Measurements from ENCODE around the gene L1CAM.

The L1CAM gene, protein sequence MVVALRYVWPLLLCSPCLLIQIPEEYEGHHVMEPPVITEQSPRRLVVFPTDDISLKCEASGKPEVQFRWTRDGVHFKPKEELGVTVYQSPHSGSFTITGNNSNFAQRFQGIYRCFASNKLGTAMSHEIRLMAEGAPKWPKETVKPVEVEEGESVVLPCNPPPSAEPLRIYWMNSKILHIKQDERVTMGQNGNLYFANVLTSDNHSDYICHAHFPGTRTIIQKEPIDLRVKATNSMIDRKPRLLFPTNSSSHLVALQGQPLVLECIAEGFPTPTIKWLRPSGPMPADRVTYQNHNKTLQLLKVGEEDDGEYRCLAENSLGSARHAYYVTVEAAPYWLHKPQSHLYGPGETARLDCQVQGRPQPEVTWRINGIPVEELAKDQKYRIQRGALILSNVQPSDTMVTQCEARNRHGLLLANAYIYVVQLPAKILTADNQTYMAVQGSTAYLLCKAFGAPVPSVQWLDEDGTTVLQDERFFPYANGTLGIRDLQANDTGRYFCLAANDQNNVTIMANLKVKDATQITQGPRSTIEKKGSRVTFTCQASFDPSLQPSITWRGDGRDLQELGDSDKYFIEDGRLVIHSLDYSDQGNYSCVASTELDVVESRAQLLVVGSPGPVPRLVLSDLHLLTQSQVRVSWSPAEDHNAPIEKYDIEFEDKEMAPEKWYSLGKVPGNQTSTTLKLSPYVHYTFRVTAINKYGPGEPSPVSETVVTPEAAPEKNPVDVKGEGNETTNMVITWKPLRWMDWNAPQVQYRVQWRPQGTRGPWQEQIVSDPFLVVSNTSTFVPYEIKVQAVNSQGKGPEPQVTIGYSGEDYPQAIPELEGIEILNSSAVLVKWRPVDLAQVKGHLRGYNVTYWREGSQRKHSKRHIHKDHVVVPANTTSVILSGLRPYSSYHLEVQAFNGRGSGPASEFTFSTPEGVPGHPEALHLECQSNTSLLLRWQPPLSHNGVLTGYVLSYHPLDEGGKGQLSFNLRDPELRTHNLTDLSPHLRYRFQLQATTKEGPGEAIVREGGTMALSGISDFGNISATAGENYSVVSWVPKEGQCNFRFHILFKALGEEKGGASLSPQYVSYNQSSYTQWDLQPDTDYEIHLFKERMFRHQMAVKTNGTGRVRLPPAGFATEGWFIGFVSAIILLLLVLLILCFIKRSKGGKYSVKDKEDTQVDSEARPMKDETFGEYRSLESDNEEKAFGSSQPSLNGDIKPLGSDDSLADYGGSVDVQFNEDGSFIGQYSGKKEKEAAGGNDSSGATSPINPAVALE

DNA sequence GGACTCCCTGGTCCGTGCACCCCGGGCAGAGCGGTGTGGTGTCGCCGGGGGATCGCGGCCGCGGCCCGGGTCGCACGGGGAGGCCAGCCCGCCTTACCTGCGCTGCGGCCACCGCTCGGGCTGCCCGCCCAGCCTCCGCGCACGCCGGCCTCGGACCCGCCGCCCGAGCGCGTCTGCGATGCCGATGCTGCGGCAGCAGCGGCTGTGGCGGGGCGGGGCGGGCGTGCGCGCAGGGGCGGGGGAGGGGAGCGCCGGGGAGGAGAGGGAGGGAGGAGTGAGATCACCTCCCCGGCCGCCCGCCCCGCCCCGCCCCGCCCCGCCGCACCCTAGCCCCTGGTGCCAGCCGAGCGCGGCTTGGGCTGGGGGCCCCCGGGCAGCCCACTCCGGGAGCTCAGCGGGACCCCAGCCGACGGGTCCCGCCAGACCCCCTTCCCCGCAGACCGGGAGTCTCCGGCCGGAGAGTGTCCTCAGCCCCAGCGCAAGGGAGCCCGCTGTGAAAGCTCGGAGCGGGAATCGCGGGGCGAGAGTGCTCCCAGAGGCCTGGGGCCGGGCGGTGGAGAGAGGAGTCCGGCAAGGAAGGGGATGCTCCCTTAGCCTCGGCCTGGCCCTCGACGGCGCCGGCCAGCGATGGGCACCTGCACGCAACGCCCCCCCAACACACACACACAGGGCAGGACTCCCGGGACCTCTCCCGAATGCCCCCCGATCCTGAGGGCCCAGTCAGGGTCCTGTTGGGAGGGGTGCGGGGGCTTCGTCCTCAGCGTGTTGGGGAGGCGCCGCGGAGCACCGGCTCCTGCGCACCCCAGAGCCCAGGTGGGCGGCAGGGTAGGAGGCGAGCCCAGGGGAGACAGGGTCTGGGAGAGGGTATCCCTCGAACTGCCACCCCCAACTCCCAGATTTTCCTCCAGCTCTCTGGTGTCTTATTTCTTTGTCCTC lies at the start of gene L1CAM:
Gene L1CAM (minus strand): TSS at position 206 of the 936 bp plus-strand sequence. CDS start 10,337 bp downstream, outside the sequence.
- H3K27ac ChIP-seq: no peak within 1 kb of the TSS
- TF ChIP-seq ZFX (IDR thresholded peaks at IDR 0.05; ENCODE audit: borderline replicate concordance): no peak
- TF ChIP-seq, protein P1, sequence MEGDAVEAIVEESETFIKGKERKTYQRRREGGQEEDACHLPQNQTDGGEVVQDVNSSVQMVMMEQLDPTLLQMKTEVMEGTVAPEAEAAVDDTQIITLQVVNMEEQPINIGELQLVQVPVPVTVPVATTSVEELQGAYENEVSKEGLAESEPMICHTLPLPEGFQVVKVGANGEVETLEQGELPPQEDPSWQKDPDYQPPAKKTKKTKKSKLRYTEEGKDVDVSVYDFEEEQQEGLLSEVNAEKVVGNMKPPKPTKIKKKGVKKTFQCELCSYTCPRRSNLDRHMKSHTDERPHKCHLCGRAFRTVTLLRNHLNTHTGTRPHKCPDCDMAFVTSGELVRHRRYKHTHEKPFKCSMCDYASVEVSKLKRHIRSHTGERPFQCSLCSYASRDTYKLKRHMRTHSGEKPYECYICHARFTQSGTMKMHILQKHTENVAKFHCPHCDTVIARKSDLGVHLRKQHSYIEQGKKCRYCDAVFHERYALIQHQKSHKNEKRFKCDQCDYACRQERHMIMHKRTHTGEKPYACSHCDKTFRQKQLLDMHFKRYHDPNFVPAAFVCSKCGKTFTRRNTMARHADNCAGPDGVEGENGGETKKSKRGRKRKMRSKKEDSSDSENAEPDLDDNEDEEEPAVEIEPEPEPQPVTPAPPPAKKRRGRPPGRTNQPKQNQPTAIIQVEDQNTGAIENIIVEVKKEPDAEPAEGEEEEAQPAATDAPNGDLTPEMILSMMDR (IDR thresholded peaks at IDR 0.05): no peak

DNA sequence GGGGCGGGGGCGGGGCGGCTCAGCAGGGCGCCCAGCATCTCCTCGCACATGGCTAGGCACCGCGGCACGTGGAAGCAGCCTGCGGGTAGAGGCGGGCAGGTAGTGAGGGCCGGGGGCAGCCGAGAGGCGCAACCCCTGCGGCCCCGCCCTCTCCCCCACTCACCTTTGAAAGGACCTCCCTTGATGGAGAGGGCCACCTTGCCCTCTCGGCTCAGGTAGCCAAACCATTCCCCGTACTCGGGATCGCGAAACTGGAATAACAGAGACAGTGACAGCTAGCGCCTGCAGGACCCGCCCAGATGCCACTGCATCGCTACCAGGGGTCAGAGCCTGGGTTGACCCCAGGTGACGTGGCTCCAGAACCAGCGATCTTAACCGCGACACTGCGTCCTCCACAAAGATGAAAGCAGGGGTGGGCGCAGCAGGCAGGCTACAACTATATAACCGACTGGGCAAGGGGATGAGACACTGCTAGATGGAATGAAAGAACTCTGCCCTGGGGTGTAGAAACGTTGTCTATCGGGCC lies 49.4 kb upstream of the L1CAM start:
- TF ChIP-seq, protein P1 (IDR thresholded peaks at IDR 0.05): no peak
- TF ChIP-seq ZFX (IDR thresholded peaks at IDR 0.05; ENCODE audit: borderline replicate concordance): no peak
- peak overlapping the region; percentile 40 for H3K27ac ChIP-seq

DNA sequence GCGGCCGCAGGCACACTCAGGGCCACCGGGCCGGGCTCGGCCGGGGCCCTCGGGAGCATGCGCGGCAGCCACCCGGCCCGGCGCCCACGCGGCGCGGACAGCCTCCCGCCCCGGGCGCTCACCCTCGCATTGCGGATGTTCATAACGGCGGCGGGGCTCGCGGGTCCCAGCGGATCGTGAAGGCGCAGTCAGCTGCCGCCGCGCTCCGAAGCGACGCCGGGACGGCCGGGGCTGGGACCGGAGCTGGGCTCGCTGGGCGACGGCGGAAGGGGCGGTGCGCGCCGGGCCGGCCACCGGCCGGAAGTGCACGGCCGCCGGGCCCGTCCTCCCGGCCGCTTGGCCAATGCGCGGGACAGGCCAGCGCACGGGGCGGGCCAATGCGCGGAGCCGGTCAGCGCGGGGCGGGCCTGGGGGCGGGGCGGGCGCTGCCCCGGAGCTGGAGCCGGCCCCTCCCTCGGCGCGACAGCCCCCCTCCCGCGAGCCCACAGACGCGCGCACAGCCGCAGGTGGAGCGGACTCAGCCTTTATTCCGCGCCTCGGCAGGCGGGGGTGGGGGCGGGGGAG lies 48.9 kb upstream of the L1CAM start, which contains the start of gene NAA10:
Gene NAA10 (minus strand): TSS at position 276 of the 564 bp plus-strand sequence. CDS start 133 bp downstream, at position 143.
- TF ChIP-seq, protein P1 (IDR thresholded peaks at IDR 0.05): no peak
- no peak for TF ChIP-seq ZFX (IDR thresholded peaks at IDR 0.05; ENCODE audit: borderline replicate concordance)
- peak within 1 kb of the TSS; percentile 72 for H3K27ac ChIP-seq

DNA sequence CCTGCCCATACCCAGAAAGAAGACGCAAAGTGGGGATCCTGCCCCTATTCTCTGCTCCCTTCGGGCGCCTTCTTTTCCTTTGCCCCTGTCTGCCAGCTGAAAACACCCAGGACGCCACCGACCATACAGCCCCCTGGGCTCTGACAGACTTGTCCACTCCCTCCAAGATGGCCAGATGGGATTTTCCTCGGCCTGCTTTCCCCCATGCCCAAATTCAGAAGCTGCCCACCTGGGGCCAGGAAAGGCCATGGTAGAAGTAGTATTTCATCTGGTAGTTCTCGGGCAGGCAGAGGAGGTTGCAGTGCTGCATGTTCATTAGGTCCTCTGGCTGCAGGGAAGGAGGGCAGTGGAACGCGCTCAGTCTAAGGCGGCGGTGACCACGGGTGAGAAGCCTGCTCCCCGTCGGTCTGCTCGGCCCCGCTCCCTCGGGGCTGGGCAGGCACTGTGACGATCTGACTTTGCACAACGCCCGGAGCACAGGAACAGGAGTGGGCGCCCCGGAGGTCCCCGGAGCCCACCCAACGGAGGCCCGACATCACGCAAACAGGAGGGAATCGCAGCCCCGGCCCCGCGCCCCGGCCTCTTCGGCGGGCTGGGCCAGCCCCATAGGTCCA lies 48.3 kb upstream of the L1CAM start:
- TF ChIP-seq ZFX (IDR thresholded peaks at IDR 0.05; ENCODE audit: borderline replicate concordance): no peak
- TF ChIP-seq, protein P1 (IDR thresholded peaks at IDR 0.05): no peak
- H3K27ac ChIP-seq: peak overlapping the region; percentile 72

DNA sequence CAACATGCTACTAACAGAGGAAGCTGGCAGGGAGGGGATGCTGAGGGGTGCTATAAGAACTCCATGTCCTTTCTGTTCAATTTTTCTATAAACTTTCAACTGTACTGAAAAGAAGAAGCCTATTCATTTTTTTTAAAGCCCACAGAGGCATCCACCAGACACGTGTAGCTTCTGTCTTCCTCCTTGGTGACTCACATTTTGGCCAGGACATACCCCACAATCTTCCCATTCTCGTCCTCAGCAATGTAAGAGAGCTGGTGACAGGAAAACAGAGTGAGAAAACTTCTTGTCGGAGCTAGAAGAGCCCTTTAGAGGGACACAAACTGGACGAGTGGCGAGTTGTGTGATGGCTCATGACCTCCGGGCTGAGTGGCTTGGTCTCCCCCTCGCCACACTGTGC lies 47.8 kb upstream of the L1CAM start:
- H3K27ac ChIP-seq: peak overlapping the region; percentile 72
- no peak for TF ChIP-seq ZFX (IDR thresholded peaks at IDR 0.05; ENCODE audit: borderline replicate concordance)
- TF ChIP-seq, protein P1 (IDR thresholded peaks at IDR 0.05): no peak

All from 22Rv1 (cell line).